Measurements from ENCODE around the gene SRL.

GRCh38 chr16:4226251-4227039 is 15.4 kb downstream of the SRL start:
- TF ChIP-seq CTCF (conservative IDR thresholded peaks at IDR 0.05; ENCODE audit: low read depth in 2 of 2) (no peak), EZH2phosphoT487 (IDR thresholded peaks at IDR 0.05; ENCODE audit: unreplicated experiment) (no peak), POLR2AphosphoS5 (IDR thresholded peaks at IDR 0.05; ENCODE audit: low read depth) (no peak), CREB1 (CRISPR knock-in tag; IDR thresholded peaks at IDR 0.05; ENCODE audit: low read depth) (no peak), EZH2 (IDR thresholded peaks at IDR 0.05; ENCODE audit: low read depth, unreplicated experiment) (no peak), JUNB (IDR thresholded peaks at IDR 0.05; ENCODE audit: unreplicated experiment) (no peak)
- TF ChIP-seq, protein P1, sequence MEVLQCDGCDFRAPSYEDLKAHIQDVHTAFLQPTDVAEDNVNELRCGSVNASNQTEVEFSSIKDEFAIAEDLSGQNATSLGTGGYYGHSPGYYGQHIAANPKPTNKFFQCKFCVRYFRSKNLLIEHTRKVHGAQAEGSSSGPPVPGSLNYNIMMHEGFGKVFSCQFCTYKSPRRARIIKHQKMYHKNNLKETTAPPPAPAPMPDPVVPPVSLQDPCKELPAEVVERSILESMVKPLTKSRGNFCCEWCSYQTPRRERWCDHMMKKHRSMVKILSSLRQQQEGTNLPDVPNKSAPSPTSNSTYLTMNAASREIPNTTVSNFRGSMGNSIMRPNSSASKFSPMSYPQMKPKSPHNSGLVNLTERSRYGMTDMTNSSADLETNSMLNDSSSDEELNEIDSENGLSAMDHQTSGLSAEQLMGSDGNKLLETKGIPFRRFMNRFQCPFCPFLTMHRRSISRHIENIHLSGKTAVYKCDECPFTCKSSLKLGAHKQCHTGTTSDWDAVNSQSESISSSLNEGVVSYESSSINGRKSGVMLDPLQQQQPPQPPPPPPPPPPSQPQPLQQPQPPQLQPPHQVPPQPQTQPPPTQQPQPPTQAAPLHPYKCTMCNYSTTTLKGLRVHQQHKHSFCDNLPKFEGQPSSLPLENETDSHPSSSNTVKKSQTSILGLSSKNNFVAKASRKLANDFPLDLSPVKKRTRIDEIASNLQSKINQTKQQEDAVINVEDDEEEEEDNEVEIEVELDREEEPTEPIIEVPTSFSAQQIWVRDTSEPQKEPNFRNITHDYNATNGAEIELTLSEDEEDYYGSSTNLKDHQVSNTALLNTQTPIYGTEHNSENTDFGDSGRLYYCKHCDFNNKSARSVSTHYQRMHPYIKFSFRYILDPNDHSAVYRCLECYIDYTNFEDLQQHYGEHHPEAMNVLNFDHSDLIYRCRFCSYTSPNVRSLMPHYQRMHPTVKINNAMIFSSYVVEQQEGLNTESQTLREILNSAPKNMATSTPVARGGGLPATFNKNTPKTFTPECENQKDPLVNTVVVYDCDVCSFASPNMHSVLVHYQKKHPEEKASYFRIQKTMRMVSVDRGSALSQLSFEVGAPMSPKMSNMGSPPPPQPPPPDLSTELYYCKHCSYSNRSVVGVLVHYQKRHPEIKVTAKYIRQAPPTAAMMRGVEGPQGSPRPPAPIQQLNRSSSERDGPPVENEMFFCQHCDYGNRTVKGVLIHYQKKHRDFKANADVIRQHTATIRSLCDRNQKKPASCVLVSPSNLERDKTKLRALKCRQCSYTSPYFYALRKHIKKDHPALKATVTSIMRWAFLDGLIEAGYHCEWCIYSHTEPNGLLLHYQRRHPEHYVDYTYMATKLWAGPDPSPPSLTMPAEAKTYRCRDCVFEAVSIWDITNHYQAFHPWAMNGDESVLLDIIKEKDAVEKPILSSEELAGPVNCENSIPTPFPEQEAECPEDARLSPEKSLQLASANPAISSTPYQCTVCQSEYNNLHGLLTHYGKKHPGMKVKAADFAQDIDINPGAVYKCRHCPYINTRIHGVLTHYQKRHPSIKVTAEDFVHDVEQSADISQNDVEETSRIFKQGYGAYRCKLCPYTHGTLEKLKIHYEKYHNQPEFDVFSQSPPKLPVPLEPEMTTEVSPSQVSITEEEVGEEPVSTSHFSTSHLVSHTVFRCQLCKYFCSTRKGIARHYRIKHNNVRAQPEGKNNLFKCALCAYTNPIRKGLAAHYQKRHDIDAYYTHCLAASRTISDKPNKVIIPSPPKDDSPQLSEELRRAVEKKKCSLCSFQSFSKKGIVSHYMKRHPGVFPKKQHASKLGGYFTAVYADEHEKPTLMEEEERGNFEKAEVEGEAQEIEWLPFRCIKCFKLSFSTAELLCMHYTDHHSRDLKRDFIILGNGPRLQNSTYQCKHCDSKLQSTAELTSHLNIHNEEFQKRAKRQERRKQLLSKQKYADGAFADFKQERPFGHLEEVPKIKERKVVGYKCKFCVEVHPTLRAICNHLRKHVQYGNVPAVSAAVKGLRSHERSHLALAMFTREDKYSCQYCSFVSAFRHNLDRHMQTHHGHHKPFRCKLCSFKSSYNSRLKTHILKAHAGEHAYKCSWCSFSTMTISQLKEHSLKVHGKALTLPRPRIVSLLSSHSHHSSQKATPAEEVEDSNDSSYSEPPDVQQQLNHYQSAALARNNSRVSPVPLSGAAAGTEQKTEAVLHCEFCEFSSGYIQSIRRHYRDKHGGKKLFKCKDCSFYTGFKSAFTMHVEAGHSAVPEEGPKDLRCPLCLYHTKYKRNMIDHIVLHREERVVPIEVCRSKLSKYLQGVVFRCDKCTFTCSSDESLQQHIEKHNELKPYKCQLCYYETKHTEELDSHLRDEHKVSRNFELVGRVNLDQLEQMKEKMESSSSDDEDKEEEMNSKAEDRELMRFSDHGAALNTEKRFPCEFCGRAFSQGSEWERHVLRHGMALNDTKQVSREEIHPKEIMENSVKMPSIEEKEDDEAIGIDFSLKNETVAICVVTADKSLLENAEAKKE (CRISPR knock-in tag; IDR thresholded peaks at IDR 0.05) = no peak
- TF ChIP-seq, protein P2, sequence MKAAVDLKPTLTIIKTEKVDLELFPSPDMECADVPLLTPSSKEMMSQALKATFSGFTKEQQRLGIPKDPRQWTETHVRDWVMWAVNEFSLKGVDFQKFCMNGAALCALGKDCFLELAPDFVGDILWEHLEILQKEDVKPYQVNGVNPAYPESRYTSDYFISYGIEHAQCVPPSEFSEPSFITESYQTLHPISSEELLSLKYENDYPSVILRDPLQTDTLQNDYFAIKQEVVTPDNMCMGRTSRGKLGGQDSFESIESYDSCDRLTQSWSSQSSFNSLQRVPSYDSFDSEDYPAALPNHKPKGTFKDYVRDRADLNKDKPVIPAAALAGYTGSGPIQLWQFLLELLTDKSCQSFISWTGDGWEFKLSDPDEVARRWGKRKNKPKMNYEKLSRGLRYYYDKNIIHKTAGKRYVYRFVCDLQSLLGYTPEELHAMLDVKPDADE (IDR thresholded peaks at IDR 0.05) = no peak

All from GM23338 (cell line).